Measurements from ENCODE around the gene GASK1B. TPM values are rescaled to one million over a fixed set of nuclear protein-coding genes. Genes with fewer than 3 reads are reported as not detected.

The GASK1B gene
- total and polyA plus RNA-seq, 2 of the 13 experiments (the other 11 are each of a cell fraction or from before 2014, with no cell fraction given), result 29.1 to 40.4 TPM

GRCh38 chr4:158170691-158171561 is 1.9 kb downstream of the GASK1B start (continued):
- no peak for TF ChIP-seq ZNF597 (CRISPR knock-in tag; IDR thresholded peaks at IDR 0.05)
- no peak for TF ChIP-seq KLF9 (CRISPR knock-in tag; IDR thresholded peaks at IDR 0.05; ENCODE audit: low read depth)
- TF ChIP-seq ZNF629 (CRISPR knock-in tag; conservative IDR thresholded peaks at IDR 0.05), result no peak
- TF ChIP-seq ZMYM2 (CRISPR knock-in tag; IDR thresholded peaks at IDR 0.05), result peak; percentile 99
- TF ChIP-seq ZNF44 (CRISPR knock-in tag; IDR thresholded peaks at IDR 0.05), result no peak
- TF ChIP-seq ZNF468 (CRISPR knock-in tag; IDR thresholded peaks at IDR 0.05), result 0 out of 2 replicates have a peak, but pooled peaks have one; percentile 76
- TF ChIP-seq CREB3 (CRISPR knock-in tag; IDR thresholded peaks at IDR 0.05), result no peak
- TF ChIP-seq BCL3 (CRISPR knock-in tag; IDR thresholded peaks at IDR 0.05), result peak; percentile 60; the same call in 1 of the 2 replicates
- TF ChIP-seq BRF2 (CRISPR knock-in tag; IDR thresholded peaks at IDR 0.05), result no peak
- TF ChIP-seq GLI4 (CRISPR knock-in tag; IDR thresholded peaks at IDR 0.05; ENCODE audit: borderline replicate concordance), result no peak; the same call in 1 of the 2 replicates
- TF ChIP-seq SOX5 (CRISPR knock-in tag; IDR thresholded peaks at IDR 0.05; ENCODE audit: borderline replicate concordance), result no peak
- 0 out of 2 replicates have a peak, but pooled peaks have one; percentile 89 for TF ChIP-seq MTA1 (CRISPR knock-in tag; IDR thresholded peaks at IDR 0.05; ENCODE audit: borderline replicate concordance)
- TF ChIP-seq ZNF740 (CRISPR knock-in tag; IDR thresholded peaks at IDR 0.05), result no peak
- no peak for TF ChIP-seq PRDM15 (CRISPR knock-in tag; IDR thresholded peaks at IDR 0.05)
- TF ChIP-seq MAF1 (CRISPR knock-in tag; IDR thresholded peaks at IDR 0.05; ENCODE audit: borderline replicate concordance), result no peak
- no peak for TF ChIP-seq IRF9 (CRISPR knock-in tag; IDR thresholded peaks at IDR 0.05; ENCODE audit: borderline replicate concordance)
- no peak for TF ChIP-seq NR2F2 (IDR thresholded peaks at IDR 0.05; ENCODE audit: borderline replicate concordance, low read depth)
